Measurements from ENCODE around the gene FOXP1. TPM values are rescaled to one million over a fixed set of nuclear protein-coding genes. Genes with fewer than 3 reads are reported as not detected.

FOXP1 gene
- total RNA-seq, 4 donors from 2014 or later, result 169 to 300 (median 202) TPM

DNA sequence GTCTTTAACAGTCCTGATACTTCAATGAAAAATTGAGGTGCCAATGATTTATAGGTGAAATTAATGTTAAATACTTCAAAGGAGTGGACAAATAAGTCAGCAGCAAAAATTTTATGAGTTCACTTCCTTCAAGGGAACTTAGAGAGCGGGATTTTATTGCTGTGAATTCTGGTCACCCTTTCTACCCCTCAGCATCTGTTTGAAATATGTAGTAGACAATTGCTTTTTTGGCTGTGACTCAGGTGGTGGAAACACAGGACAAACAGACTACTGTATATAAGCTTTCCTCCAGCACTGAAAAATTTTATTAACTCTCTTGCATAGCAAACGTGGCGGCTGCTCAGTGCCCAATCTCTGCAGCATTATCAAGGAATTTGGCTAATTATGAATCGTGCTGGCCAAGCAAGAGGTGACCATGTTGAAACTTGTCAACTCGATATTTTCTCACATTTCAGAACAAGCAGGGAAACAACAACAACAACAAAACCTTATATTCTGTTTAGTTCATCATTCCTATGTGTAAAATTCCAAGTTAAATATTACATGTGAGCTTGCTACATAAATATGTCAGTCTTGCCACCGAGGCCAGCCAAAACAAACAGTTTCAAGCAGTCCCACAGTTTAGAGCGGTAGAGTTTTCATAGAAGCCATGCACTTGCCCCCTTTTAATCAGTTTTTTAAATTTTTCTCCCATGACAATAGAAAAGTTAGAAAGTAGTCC, 420.2 kb downstream of the FOXP1 start:
- Histone ChIP-seq H3K4me1 (peaks cover 0 to 17% (median 0%) of the 10 kb centered on the region in 3 donors), H3K4me3 (no peak overlapping the region), H3K27ac (no peak overlapping the region), H3K9me3 (no peaks in the 10 kb centered on the region), H3K27me3 (no peaks in the 10 kb centered on the region), H3K36me3 (peaks cover 0 to 12% of the 10 kb centered on the region in 2 donors)
- TF ChIP-seq, protein P1, sequence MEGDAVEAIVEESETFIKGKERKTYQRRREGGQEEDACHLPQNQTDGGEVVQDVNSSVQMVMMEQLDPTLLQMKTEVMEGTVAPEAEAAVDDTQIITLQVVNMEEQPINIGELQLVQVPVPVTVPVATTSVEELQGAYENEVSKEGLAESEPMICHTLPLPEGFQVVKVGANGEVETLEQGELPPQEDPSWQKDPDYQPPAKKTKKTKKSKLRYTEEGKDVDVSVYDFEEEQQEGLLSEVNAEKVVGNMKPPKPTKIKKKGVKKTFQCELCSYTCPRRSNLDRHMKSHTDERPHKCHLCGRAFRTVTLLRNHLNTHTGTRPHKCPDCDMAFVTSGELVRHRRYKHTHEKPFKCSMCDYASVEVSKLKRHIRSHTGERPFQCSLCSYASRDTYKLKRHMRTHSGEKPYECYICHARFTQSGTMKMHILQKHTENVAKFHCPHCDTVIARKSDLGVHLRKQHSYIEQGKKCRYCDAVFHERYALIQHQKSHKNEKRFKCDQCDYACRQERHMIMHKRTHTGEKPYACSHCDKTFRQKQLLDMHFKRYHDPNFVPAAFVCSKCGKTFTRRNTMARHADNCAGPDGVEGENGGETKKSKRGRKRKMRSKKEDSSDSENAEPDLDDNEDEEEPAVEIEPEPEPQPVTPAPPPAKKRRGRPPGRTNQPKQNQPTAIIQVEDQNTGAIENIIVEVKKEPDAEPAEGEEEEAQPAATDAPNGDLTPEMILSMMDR (IDR thresholded peaks at IDR 0.05), result no peak
- TF ChIP-seq POLR2A (IDR thresholded peaks at IDR 0.05), result no peak
- TF ChIP-seq POLR2AphosphoS5 (IDR thresholded peaks at IDR 0.05), result no peak
- TF ChIP-seq EP300 (IDR thresholded peaks at IDR 0.05), result no peak
- 70 to 74% methylated on average over 7 of the region's 7 CpGs for WGBS, 2 donors (ENCODE audit: low coverage in 1 of 2)
- ATAC-seq, result no peak

DNA sequence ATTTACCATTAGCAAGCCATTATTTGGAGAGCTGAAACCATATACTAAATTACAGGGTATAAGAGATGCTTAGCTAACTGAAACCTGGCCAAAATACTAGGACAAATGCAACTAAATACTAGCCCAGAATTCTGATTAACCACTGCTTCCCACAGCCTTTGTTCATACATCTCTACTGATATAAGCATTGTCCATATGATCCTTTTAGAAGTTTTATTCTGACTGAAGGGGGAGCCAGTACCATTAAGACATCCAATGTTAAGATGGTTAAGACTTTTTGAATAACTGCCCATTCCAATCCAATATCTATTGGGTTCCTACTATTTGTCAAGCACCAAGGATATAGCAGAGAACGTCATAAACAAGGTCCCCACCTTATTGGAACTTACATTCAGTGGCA, 421.3 kb downstream of the FOXP1 start:
- no peak overlapping the region for H3K27ac ChIP-seq
- 73 to 100% methylated on average over 1 of the region's 1 CpG for WGBS, 2 donors (ENCODE audit: low coverage in 1 of 2)

DNA sequence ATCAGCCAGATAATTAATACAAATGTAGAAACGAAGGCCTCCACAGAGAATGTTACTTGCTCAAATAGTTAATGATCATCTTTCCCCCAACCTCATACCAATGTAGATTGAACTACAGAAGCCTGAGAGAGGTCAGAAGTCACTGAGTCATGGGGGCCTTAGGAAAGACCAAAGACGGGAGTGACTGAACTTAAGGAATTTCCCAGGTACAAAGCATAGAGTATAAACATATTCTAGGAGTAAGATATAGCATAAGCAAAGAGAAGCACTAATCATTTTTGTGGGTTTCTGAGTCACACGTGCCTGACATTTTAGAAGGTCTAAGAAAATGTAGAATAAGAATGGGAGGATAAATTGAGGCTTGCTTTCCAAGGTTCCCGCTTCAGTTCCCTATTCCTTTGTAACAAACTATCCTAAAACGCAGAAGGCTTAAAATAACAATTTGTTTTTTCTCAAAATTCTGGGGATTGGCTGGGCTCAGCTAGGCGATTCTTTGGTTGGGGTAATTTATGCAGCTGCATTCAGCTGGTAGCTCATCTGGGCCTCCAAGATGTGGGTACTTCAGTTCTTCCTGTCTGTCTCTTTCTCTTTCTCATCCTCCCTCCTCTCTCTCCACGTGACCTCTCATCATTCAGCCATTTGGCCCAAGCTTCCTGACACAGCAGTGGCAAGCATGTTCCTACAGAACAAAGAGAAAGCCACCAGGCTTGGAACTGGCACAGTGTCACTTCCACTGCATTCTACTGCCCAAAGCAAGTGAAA, 422.6 kb downstream of the FOXP1 start:
- no peak for TF ChIP-seq POLR2A (IDR thresholded peaks at IDR 0.05)
- TF ChIP-seq POLR2AphosphoS5 (IDR thresholded peaks at IDR 0.05), result no peak
- TF ChIP-seq, protein P1 (IDR thresholded peaks at IDR 0.05), result no peak
- no peak for TF ChIP-seq EP300 (IDR thresholded peaks at IDR 0.05)
- 95% methylated on average over 6 to 7 of the region's 7 CpGs for WGBS, 2 donors (ENCODE audit: low coverage in 1 of 2)
- H3K27ac ChIP-seq, result no peak overlapping the region
- ATAC-seq, result no peak
- H3K4me1 ChIP-seq, result peaks cover 0 to 27% (median 0%) of the 10 kb centered on the region in 3 donors
- no peaks in the 10 kb centered on the region for H3K36me3 ChIP-seq
- H3K4me3 ChIP-seq, result no peak overlapping the region
- H3K9me3 ChIP-seq, result no peaks in the 10 kb centered on the region
- H3K27me3 ChIP-seq, result no peaks in the 10 kb centered on the region

More for the DNA sequence above, 421.3 kb downstream of the FOXP1 start:
- peaks cover 0 to 11% of the 10 kb centered on the region in 2 donors for H3K36me3 ChIP-seq
- no peak overlapping the region for H3K4me3 ChIP-seq
- no peaks in the 10 kb centered on the region for H3K9me3 ChIP-seq
- peaks cover 0 to 15% (median 0%) of the 10 kb centered on the region in 3 donors for H3K4me1 ChIP-seq
- no peak for ATAC-seq
- TF ChIP-seq EP300 (IDR thresholded peaks at IDR 0.05), result no peak
- TF ChIP-seq, protein P1 (IDR thresholded peaks at IDR 0.05), result no peak
- no peaks in the 10 kb centered on the region for H3K27me3 ChIP-seq

- TF ChIP-seq POLR2AphosphoS5 (IDR thresholded peaks at IDR 0.05), result no peak
- Histone ChIP-seq H3K4me3 (no peak overlapping the region), H3K27me3 (no peaks in the 10 kb centered on the region), H3K4me1 (peaks cover 0 to 30% (median 0%) of the 10 kb centered on the region in 3 donors), H3K36me3 (no peaks in the 10 kb centered on the region), H3K9me3 (no peaks in the 10 kb centered on the region), H3K27ac (no peak overlapping the region)
- no peak for ATAC-seq
- 29% methylated on average over 1 of the region's 1 CpG; no CpG with 5 or more reads in 1 of the 2 donors for WGBS, 2 donors (ENCODE audit: low coverage in 1 of 2)
These were observed 427.4 kb downstream of the FOXP1 start for GRCh38 chr3:71156062-71156665.

GRCh38 chr3:71154846-71155245, 428.7 kb downstream of the FOXP1 start:
- no peak overlapping the region for H3K4me3 ChIP-seq
- H3K27me3 ChIP-seq, result no peaks in the 10 kb centered on the region
- H3K36me3 ChIP-seq, result no peaks in the 10 kb centered on the region
- no peak for TF ChIP-seq POLR2A (IDR thresholded peaks at IDR 0.05)
- TF ChIP-seq POLR2AphosphoS5 (IDR thresholded peaks at IDR 0.05), result no peak
- TF ChIP-seq EP300 (IDR thresholded peaks at IDR 0.05), result no peak
- TF ChIP-seq, protein P1 (IDR thresholded peaks at IDR 0.05), result no peak
- no peaks in the 10 kb centered on the region for H3K9me3 ChIP-seq
- no peak for ATAC-seq
- peaks cover 0 to 30% (median 0%) of the 10 kb centered on the region in 3 donors for H3K4me1 ChIP-seq
- no peak overlapping the region for H3K27ac ChIP-seq
